IPS-NIHi7 (cell line): ENCODE data around the gene SLC10A1.

Experiments
- DNase-seq: peaks from one replicate; pipeline ENCODE4 v3.0.0; 2012; ENCODE audit warnings: mixed read lengths; ENCODE audit errors: extremely low spot score

SLC10A1 gene

GRCh38 chr14:69808919-69809808 is 12.1 kb upstream of the SLC10A1 start:
- no peak for DNase-seq

- DNase-seq = no peak
Observed at GRCh38 chr14:69807192-69807591, 10.2 kb upstream of the SLC10A1 start.

- no peak for DNase-seq
Observed at GRCh38 chr14:69804902-69805301, 7.9 kb upstream of the SLC10A1 start.

GRCh38 chr14:69803753-69804152 is 6.7 kb upstream of the SLC10A1 start:
- no peak for DNase-seq

- DNase-seq = no peak
Observed at GRCh38 chr14:69798339-69798735, 1.3 kb upstream of the SLC10A1 start.

- no peak for DNase-seq
Observed at GRCh38 chr14:69797573-69798338, 715 bp upstream of the SLC10A1 start.

- DNase-seq = no peak
Observed at GRCh38 chr14:69795691-69796090, 1.4 kb downstream of the SLC10A1 start.

GRCh38 chr14:69794791-69795190 is 2.2 kb downstream of the SLC10A1 start:
- no peak for DNase-seq

GRCh38 chr14:69792887-69793421 is 4.1 kb downstream of the SLC10A1 start:
- no peak for DNase-seq

- DNase-seq = no peak
Observed at GRCh38 chr14:69789118-69789640, 7.9 kb downstream of the SLC10A1 start.

GRCh38 chr14:69786603-69787002 is 10.4 kb downstream of the SLC10A1 start:
- DNase-seq = no peak

- no peak for DNase-seq
Observed at GRCh38 chr14:69784942-69785341, 12.1 kb downstream of the SLC10A1 start.

GRCh38 chr14:69780952-69781351 is 16.1 kb downstream of the SLC10A1 start:
- no peak for DNase-seq

- DNase-seq = no peak
Observed at GRCh38 chr14:69780092-69780491, 16.9 kb downstream of the SLC10A1 start.

GRCh38 chr14:69779088-69779487 is 18.0 kb downstream of the SLC10A1 start:
- no peak for DNase-seq

- DNase-seq = no peak
Observed at GRCh38 chr14:69776875-69777453, 20.1 kb downstream of the SLC10A1 start.

GRCh38 chr14:69775012-69775411 is 22.0 kb downstream of the SLC10A1 start:
- DNase-seq = no peak

GRCh38 chr14:69773571-69774276 is 23.3 kb downstream of the SLC10A1 start:
- DNase-seq = no peak

- DNase-seq = no peak
Observed at GRCh38 chr14:69772082-69773017, 24.7 kb downstream of the SLC10A1 start.

GRCh38 chr14:69771136-69771535 is 25.9 kb downstream of the SLC10A1 start:
- no peak for DNase-seq
